Adrenal gland (tissue), 5 donors: ENCODE results near the gene JAK3.

ENCODE experiments used
- CTCF ChIP-seq, 6 experiments: fragments of 450-650 bp in 4 of 6; fragments of 200-600 bp in 2 of 6; sonication (generic) in 1 of 6; IDR thresholded peaks; 1 replicate in 5 of 6; 2 replicates in 1 of 6; pipeline versions ENCODE4 v1.5.1 to v1.8.0; 2016 to 2021; ENCODE audit warnings: antibody characterized with exemption in 6 of 6, mild to moderate bottlenecking in 2 of 6, moderate library complexity in 1 of 6
- POLR2A ChIP-seq, 2 donors: fragments of 450-650 bp; IDR thresholded peaks; one replicate each; pipeline ENCODE4 v1.6.1; 2017; ENCODE audit warnings: antibody characterized with exemption in 2 of 2, mild to moderate bottlenecking in 2 of 2, moderate library complexity in 1 of 2
- donor health status: DM: no; HTN: no; CAD: no.

GRCh38 chr19:17872251-17873001 is 24.6 kb upstream of the JAK3 start:
- TF ChIP-seq CTCF (IDR thresholded peaks at IDR 0.05) (no peak), POLR2A (IDR thresholded peaks at IDR 0.05) (no peak)
